Neural cell (in vitro differentiated cells): ENCODE data around the gene CSNK1G3.

Experiments
- CTCF ChIP-seq: fragments of 450-650 bp; IDR thresholded peaks from 2 replicates; pipeline ENCODE4 v1.5.1; 2014; ENCODE audit warnings: antibody characterized with exemption, mild to moderate bottlenecking, moderate library complexity; ENCODE audit not compliant: poor library complexity, severe bottlenecking
- EP300 ChIP-seq: fragments of 450-650 bp; conservative IDR thresholded peaks from 2 replicates; pipeline ENCODE4 v1.6.1; 2014; ENCODE audit warnings: antibody characterized with exemption, mild to moderate bottlenecking, moderate library complexity; ENCODE audit not compliant: poor library complexity, severe bottlenecking
- EZH2 ChIP-seq: fragments of 200-600, 300-800 bp; shearing (Covaris generic), sonication (generic); IDR thresholded peaks from 2 replicates; pipeline ENCODE4 v1.6.1; 2014; ENCODE audit warnings: antibody characterized with exemption, low read length, borderline replicate concordance, mild to moderate bottlenecking; ENCODE audit not compliant: insufficient read depth, poor library complexity, severe bottlenecking
- MXI1 ChIP-seq: fragments of 450-650 bp; conservative IDR thresholded peaks from 2 replicates; pipeline ENCODE4 v1.6.1; 2014; ENCODE audit warnings: antibody characterized with exemption, mild to moderate bottlenecking; ENCODE audit not compliant: poor library complexity, severe bottlenecking
- POLR2AphosphoS5 ChIP-seq: IDR thresholded peaks from 2 replicates; pipeline ENCODE4 v1.6.1; 2012
- RAD21 ChIP-seq: fragments of 450-650 bp; conservative IDR thresholded peaks from 2 replicates; pipeline ENCODE4 v1.6.1; 2014; ENCODE audit warnings: antibody characterized with exemption, mild to moderate bottlenecking, moderate library complexity
- TAF1 ChIP-seq: IDR thresholded peaks from 2 replicates; pipeline ENCODE4 v1.6.1; 2012; ENCODE audit warnings: low read depth

GRCh38 chr5:123524146-123524545 lies 12.2 kb downstream of the CSNK1G3 start:
- no peak for TF ChIP-seq CTCF
- TF ChIP-seq EP300: no peak
- TF ChIP-seq RAD21: no peak
- TF ChIP-seq POLR2AphosphoS5: no peak
- TF ChIP-seq EZH2: no peak
- no peak for TF ChIP-seq MXI1
- TF ChIP-seq TAF1: no peak
